ENCODE measurements around the gene FARP1.

Gene FARP1

DNA sequence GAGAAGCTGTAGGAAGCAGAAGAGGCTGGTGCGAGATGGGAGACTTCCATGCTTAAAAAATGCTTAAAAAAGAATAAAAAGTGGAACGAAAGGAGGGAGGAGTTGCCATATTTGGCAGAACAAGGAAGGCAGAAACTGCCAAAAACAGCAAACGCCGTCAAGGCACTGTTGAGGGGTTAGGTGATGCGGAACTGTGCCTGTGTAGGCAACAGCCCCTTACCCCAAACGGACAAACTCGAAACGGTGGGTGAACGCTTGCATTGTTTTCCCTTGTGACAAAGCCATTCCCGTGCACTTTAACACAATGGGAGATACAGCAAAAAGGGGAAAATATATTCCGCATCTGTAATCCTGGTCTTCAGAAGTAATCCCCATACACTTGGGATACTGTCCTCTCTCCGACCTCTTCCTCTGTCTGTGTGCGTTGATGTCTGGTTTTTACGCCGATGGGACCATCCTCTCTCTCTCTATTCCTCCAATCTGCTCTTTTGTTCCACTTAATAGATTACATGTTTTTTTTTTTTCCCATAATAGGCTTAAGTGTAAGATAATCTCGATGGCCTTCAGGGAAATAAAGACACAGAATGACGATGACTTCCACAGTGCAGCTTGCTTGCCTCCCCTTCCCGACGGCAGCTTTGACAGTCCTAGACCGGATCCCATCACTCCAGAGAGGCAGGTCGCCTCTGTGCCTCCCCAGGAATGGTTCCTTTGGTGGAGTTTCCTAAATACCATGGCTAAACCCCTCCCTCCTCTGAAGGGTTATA is 166.9 kb downstream of the FARP1 start:
- DNase-seq (ENCODE audit: low read depth in 2 of 2), result no peak

DNA sequence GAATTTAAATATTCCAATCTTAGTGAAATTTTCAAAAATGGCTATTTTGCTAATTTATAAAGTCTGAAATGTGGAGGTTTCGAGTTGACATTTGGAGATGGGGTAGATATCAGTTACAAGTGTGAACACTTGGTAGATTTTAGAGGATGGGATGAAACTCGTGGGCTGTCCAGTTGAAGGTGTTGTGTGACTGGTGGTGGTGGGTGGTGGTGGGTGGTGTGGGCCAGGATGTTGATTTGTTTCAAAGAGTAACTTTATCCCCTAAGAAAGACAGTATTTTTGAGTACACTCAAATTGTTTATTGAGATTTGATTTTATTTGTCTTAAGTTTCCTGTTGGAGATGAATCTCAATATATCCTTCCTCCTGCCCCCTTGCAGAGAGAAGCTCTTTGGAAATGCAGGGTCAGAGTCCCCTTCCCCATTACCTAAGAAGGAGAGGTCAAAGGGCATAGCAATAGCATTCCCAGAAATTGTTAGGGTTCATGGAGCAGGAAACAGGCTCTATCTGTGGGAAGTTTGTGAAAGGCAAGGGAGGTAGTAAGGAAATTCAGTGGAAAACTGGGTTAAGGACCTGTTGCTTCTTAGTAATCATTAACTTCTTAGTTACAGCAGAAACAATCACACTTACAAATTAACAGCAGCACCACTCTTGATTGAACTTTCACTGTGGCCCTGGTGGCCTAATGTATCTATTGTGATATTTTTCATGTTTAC is 167.7 kb downstream of the FARP1 start:
- DNase-seq (ENCODE audit: low read depth in 2 of 2), result no peak

- no peak for DNase-seq (ENCODE audit: low read depth in 2 of 2)
Measured at GRCh38 chr13:98311200-98311548, 168.3 kb downstream of the FARP1 start.

- no peak for DNase-seq (ENCODE audit: low read depth in 2 of 2)
Measured at GRCh38 chr13:98312606-98313005, 169.7 kb downstream of the FARP1 start.

GRCh38 chr13:98313023-98313921 is 170.4 kb downstream of the FARP1 start:
- no peak for DNase-seq (ENCODE audit: low read depth in 2 of 2)

DNA sequence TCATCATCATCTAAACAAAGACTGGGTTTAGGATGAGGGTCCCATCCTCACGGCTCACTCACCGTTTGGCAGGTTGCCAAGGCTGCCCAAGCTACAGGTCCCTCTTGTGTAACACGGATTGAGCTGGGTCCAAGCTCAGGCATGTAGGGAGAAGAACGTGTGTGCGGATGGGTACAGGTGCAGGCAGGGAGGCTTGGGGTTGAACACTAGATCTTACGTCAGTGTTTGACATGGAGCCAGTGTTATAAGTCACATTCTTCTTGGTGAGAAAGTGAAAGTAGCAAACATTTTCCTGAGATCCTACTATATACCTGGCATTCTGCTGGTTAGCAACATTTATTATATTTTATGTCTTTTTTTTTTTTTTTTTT is 171.0 kb downstream of the FARP1 start:
- no peak for DNase-seq (ENCODE audit: low read depth in 2 of 2)

- DNase-seq (ENCODE audit: low read depth in 2 of 2), result no peak
Measured at GRCh38 chr13:98315466-98315865, 172.6 kb downstream of the FARP1 start.

- DNase-seq (ENCODE audit: low read depth in 2 of 2), result no peak
Measured at GRCh38 chr13:98315902-98316301, 173.0 kb downstream of the FARP1 start.

DNA sequence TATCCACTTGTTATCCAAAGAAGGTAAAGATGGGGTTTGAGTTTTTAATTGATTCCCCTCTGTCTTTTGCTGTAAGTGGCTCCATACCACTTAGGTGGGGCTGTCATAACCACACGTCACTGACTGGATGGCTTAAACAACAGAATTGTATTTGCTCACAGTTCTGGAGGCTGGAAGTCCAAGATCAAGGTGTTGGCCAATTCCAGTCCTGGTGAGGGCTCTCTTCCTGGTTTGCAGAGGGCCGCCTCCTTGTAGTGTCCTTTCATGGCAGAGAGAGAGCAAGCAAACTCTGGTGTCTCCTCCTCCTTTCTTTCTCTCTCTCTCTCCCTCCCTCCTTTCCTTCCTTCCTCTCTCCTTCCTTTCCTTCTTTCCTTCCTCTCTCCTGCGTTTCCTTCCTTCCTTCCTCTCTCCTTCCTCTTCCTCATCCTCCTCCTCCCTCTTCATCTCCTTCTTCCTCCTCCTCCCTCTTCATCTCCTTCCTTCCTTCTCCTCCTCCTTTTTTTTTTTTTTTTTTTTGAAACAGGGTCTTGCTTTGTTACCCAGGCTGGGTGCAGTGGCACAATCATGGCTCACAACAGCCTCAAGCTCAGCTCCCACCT is 174.8 kb downstream of the FARP1 start:
- no peak for DNase-seq (ENCODE audit: low read depth in 2 of 2)

- no peak for DNase-seq (ENCODE audit: low read depth in 2 of 2)
Measured at GRCh38 chr13:98318263-98318878, 175.5 kb downstream of the FARP1 start.

GRCh38 chr13:98320561-98321105 is 177.7 kb downstream of the FARP1 start:
- no peak for DNase-seq (ENCODE audit: low read depth in 2 of 2)

DNA sequence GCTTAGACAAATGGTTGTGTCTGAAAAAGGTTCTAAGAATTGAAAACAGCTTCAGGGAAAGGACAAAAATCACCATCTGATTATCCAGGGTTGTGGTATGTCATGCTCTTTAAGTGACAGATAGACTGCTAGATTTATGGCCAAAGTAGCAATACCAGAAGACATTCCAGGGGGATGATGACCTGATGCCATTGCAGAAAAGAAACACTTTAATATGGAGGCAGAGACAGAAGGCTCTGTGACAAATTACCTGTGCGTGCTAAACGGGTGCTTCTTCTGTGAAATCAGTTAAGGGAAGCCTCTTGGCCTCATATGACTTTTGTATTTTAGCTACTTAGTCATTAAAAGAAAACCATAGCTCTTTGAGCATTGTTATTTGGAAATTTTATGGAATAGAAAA is 178.5 kb downstream of the FARP1 start:
- no peak for DNase-seq (ENCODE audit: low read depth in 2 of 2)

DNA sequence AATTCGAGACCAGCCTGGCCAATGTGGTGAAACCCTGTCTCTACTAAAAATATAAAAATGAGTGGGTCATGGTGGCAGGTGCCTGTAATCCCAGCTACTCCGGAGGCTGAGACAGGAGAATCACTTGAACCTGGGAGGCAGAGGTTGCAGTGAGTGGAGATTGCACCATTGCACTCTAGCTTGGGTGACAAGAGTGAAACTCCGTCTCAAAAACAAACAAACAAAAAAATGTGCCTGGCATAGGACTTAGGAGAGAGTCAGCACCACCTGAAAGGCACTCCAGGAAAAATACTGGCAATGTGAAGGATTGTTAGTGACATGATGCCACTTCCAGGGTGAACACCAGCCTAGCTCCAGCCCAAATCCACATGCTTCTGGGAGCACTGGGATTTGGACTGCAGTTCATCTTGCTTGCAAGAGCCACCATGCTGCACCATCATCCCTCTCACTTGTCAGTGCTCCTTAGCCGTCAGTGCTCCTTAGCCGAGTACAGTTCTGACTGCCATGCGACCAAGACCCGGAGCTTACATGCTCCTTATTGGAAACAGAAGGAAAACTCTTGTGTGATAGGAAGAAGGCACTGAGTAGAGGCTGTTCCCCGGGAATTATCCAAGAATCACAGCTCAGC is 179.3 kb downstream of the FARP1 start:
- no peak for DNase-seq (ENCODE audit: low read depth in 2 of 2)

- DNase-seq (ENCODE audit: low read depth in 2 of 2), result no peak
Measured at GRCh38 chr13:98324105-98324504, 181.2 kb downstream of the FARP1 start.

DNA sequence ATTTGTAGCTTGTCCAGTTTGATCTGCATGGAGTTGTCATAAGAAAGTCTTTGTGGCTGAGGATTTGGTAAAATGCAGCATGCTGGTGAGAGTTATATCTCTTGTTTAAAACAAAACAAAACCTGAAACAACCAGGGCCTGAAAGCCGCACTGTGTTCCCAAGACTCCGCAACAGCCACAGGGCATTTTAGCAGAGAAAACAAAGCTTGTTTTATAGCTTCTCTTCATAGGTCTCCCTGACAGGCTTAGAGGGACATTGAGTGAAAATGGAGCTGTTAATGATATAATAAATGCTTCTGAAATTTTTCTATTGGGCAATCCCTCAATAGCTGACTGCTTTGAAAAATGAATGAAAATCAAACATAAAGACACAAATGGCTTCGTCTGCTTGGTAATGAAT is 182.8 kb downstream of the FARP1 start:
- no peak for DNase-seq (ENCODE audit: low read depth in 2 of 2)

DNA sequence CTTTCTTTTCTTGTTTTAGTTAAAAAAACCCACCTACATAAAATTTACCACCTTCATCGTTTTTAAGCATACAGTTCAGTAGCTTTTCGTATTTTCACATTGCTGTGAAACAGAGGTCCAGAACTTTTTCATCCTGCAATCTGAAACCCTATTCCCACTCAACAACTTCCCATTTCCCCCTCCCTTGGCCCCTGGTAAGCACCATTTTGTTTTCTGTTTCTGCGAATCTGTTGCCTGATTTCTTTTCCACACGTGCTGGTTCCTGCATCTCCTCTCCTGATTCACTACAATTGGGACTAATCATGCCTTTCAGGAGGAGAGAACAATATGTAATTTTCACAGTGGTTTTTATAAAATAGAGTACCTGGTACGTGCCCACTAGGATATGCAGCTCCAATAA is 183.4 kb downstream of the FARP1 start:
- DNase-seq (ENCODE audit: low read depth in 2 of 2), result no peak

DNA sequence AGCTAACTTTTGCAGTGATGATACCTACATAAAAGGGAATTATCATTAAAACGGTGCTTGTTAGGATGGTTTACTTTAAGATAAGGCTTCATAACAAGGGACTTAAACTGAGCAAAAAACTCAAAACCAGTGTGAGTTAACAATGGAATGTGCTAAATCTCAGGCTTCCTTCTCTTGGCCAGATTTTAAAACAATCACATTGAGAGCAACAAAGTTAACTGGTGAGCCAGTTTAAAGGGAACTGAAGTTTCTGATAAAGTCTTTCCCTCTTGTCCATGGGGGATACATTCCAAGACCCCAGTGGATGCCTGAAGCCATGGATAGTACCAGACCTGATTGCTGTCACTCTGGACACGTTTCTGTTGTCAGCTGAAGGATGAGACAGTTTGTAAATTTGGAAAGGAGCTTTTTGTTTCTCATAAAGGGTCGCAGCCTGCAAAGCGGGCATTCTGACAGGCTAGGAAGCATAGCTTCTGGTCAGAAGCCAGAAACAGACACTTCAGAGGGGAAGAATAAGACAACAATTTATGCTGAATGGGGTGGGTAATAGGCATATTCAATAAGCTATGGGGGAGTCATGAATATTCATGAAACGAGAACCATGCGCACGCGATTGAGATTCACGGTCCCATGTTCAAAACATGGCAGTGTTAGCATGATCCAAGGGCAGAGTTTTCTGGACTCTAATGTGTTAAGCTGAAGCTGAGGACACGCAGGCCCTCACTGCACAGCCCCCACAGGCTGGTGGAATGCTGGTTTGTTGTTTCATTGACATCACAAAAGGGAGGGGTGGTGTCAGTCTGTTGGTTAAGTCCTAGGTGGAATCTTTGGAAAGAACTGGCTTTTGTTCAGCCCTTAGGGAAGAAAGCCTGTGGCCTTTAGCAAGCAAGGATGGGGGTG is 184.7 kb downstream of the FARP1 start:
- no peak for DNase-seq (ENCODE audit: low read depth in 2 of 2)

DNA sequence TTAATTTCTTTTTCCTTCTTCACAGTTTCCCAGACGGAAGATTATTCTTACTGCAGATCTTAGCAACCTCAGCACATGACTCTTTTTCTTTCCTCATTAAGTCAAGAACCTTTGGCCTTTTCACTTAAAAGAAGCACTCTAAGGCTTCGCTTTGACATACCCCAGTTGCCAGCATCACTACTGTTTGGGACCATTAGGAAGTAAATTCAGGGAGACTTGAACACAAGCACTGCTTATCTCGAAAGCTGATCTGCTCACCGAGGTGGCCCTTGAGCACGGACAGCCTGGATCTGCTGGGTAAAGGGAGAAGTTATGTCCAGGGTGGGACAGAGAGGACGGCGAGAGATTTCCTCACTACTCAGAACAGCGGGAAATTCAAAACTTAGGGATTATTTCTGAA is 185.6 kb downstream of the FARP1 start:
- DNase-seq (ENCODE audit: low read depth in 2 of 2), result no peak

GRCh38 chr13:98332222-98332621 is 189.3 kb downstream of the FARP1 start:
- DNase-seq (ENCODE audit: low read depth in 2 of 2), result no peak

- no peak for DNase-seq (ENCODE audit: low read depth in 2 of 2)
Measured at GRCh38 chr13:98332691-98333090, 189.8 kb downstream of the FARP1 start.
